ENCODE results near the gene STMN1.
"Not testable (repeated sequence)": the region's sequence is repeated elsewhere in the genome, so short reads cannot be mapped to it uniquely, and the experiment has no call there.

STMN1 gene

DNA sequence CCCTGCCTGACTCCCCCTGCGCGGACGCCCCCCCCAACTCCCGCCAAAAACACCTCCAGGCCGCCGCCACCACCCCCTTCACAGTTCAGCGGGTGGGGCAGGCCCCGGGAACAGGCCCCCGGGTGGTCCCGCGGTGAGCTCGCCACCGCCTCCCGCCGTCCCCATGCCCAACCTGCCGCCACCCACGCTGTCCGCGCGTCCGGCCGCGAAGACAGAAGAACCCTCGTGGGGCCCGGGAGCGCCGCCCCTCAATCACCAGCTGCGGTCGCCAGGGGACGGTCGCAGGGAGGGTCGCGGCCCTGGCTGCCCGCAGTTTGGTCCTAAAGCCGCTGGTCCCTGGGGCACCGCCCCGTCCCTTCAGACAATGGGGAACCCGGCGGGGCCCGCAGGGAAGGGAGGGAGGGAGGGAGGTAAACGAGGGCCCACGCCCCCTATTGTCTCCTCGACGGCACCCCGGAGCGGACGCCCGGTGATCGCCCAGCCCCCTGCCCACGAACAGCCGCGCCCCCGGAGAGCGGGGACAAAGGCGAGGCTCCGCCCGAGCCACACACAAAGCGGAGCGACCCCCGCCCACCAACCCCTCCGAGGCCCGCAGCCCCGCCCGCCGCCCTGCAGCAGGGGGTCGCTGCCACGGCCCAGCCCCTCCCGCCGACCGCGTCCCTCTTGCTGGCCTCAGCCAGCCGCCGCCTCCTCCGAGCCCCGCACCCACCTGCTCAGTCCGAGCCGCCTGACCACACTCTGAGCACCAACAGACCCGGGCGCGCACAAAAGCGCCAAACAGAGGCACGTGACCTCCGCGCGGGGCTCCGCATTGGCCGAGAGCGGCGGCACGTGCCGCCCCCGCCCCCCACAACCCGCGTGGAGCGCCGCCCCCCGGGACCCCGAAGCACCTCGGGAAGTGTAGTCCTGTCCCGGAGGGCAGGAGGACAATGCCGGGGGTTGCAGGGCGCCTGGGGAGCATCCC lies at the start of gene STMN1:
STMN1 (minus strand) TSS at position 740 of the 964 bp plus-strand sequence. CDS start 1,743 bp downstream, outside the sequence.
- peak; percentile 84 for DNase-seq (ENCODE audit: low read depth)

GRCh38 chr1:25955553-25955952 lies 49.3 kb upstream of the STMN1 start:
- DNase-seq (ENCODE audit: low read depth), result no peak

DNA sequence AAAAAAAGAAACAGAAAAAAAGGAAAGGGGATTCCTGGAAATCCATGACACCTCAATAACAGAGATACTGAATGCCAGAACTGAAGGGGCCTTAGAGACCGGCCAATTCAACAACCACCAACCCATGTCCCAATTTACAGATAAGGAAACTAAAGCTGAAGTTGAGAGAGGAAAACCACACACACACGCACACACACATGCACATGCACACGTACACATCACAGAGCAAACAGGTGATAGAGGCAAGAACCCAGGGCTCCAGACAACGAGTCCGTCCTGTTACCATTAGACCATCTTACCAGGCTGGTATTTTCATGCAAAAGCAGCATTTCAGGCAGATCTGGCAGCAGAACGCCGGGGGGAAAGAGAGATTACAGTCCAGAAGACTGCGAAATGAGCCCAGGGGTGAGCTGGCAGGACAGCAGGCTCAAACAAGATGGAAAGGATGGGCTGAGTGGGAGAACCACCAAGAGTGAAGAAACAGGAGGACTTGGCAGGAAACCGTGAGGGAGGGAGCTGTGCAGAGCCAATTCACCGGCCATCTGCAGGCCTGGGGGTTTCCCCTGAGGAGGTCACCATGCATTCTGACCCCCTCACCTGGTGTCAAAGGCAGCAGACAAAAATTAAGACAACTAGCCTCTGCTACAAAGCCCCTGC lies 48.2 kb upstream of the STMN1 start:
- no peak for DNase-seq (ENCODE audit: low read depth)

GRCh38 chr1:25952841-25953401 lies 46.7 kb upstream of the STMN1 start:
- no peak for DNase-seq (ENCODE audit: low read depth)

DNA sequence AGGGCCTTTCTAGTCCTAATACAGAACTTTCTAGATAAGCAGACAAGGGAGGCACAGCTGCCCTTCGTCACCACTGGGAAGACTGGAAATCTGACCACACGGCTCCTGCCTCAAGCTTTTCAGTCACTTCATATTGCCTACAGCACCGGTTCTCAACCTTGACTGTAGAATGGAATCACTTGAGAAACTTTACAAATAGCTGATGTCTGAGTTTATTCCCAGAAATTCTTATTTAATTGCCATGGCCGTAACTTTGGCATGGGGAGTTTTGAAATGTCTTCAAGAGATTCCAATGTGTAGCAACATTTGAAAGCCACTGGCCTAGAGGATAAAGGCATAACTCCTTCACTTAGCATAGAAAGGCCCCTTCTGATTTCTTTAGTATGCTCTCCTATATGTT lies 42.4 kb upstream of the STMN1 start:
- no peak for DNase-seq (ENCODE audit: low read depth)

DNA sequence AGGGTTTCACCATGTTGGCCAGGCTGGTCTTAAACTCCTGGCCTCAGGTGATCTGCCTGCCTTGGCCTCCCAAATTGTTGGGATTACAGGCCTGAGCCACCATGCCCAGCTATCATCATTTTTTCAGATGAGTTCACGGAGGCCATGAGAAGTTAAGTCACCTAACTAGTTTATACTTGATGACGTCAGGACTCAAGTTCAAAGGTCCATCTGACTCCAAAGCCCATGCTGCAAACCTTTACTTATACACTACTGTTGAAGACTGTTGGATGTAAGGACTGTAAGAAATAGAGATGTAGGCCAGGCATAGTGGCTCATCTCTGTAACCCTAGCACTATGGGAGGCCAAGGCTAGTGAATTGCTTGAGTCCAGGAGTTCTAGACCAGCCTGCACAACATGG lies 40.8 kb upstream of the STMN1 start:
- no peak for DNase-seq (ENCODE audit: low read depth)

- DNase-seq (ENCODE audit: low read depth), result no peak
These were observed 39.5 kb upstream of the STMN1 start for GRCh38 chr1:25945761-25946160.

- DNase-seq (ENCODE audit: low read depth), result no peak
These were observed 38.8 kb upstream of the STMN1 start for GRCh38 chr1:25944986-25945385.

DNA sequence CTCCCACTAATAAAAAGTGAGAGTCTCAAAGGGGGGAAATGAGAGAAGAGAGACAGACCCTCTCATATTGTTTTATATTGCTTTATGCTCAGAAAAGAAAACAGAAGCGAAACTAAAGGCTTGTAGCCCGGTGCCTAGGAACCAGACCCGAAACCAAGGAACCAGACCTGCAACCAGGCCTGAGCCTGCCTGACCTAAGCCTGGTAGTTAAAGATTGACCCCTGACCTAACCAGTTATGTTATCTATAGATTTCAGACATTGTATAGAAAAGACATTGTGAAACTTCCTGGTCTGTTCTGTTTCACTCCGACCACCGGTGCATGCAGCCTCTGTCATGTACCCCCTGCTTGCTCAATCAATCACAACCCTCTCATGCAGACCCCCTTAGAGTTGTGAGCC lies 37.3 kb upstream of the STMN1 start:
- DNase-seq (ENCODE audit: low read depth), result not testable (repeated sequence)

GRCh38 chr1:25936947-25937346 lies 30.7 kb upstream of the STMN1 start:
- DNase-seq (ENCODE audit: low read depth), result no peak

DNA sequence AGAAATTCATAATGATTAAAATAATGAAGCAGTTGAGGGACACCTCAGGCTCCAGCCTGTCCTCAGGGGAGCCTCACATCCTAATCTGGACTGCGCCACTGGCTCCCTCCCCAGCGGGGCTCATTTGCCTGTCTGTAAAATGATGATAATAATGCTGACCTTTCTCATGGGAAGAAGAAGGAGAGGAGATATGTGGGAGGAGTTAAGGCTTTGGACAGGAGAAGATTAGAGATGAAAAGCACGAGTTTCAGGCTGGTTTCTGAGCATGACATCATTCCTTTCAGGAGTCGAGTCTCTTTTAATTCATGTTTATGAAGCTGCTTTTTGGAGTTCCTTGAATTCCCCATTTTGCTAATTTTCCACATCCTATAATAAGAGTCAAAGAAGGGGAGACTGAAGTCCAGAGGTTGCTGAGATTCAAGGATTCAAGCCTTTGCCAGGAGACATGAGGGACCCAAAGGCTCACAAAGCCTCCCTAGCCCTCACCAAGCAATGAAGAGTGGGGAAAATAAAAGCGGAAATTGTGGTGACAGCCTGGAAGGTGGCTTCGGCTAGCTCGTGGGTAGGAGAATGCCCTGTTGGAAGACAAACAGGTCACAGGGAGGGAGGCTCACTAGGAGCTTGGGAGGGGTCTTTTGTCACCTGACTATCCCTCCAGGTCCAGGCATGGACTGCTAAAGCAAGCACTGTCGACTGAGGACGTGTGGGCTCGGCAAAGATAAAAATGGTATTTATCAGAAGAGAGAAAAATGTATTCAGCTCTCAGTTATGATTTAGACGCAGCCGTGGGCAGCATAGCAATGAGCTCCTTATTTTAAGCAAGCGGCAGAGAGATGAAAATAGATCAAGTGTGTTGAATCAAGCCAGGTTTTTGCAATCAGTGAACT lies 27.5 kb upstream of the STMN1 start:
- DNase-seq (ENCODE audit: low read depth), result no peak

DNA sequence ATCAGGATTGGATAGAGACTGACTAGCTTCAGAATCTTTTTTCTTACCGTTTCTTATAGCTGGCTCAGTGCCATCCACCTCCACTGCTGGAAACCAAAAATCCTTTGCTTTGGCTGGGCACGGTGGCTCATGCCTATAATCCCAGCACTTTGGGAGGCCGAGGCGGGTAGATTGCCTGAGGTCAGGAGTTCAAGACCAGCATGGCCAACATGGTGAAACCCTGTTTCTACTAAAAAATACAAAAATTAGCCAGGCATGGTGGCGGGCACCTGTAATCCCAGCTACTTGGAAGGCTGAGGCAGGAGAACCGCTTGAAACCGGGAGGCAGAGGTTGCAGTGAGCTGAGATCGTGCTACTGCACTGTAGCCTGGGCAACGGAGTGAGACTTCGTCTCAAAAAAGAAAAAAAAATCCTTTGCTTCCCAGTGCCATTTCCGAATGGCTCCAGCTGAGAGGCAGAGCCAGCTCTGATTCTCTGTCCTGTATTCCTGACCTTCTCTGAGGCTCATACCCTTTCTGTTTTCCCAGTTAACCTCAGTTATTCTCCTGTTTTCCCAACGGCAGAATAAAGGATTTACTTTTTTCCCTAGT lies 26.7 kb upstream of the STMN1 start:
- DNase-seq (ENCODE audit: low read depth), result not testable (repeated sequence)

DNA sequence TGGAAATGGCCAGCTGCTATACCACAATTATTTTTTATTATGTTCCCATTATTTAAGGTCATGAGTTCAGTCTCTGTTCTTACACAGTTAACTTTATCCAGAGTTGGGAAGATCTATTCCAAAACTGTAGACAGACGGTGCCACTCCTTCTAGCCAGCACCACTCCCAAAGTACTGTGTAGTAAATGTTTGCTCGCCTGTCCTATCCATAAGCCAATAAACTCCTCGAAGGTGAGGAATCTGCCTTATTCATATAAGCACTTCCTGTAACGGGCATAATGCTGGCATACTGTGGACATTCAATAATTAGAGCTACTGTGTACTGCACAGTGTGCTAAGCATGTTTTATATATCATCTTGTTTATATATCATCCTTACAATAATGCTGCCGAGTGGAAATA lies 26.1 kb upstream of the STMN1 start:
- DNase-seq (ENCODE audit: low read depth), result no peak

DNA sequence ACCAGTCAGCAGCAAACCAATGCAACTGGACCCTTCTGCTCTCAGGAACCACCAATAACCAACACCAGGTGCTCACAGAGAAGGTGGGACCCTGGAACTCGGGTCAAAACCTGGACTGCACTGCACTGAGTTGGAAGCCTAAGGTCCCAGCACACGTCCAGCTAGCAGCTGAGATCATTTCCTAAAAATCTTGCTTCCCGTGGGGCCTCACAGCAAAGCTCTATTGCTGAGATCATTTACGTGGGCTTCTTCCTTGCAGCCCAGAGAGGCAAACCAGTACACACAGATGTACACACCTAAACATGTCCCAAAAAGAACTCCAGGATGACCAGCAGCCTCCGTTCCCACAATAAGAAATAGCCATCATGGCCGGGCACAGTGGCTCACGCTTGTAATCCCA lies 22.8 kb upstream of the STMN1 start:
- no peak for DNase-seq (ENCODE audit: low read depth)

- DNase-seq (ENCODE audit: low read depth), result no peak
These were observed 21.5 kb upstream of the STMN1 start for GRCh38 chr1:25927521-25928265.

- DNase-seq (ENCODE audit: low read depth), result no peak
These were observed 20.7 kb upstream of the STMN1 start for GRCh38 chr1:25926731-25927496.

DNA sequence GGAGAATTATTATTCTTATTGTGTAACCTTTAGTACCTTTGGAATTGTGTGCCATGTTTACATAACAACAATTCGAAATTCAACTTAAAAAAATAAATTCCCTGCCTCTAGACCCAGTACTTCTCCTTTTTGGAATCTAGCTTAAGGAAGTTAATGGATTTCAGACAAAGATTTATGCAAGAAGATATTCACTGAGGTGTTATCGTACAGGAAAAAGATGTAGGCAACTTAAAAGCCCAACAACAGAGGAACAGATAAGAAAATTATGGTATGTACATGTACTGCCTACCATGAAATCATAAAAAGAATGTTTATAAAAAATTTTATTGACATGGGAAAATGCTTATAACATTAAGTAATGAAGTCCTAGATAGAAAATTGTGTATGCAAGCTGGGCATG lies 18.2 kb upstream of the STMN1 start:
- no peak for DNase-seq (ENCODE audit: low read depth)

- DNase-seq (ENCODE audit: low read depth), result no peak
These were observed 16.8 kb upstream of the STMN1 start for GRCh38 chr1:25922971-25923552.

Measured in activated T-cell treated with anti-CD3 and anti-CD28 coated beads for 24 hours (primary cell).